Rectal smooth muscle tissue (tissue), 1 donor: Measurements from ENCODE around the gene MRPL46.

ENCODE experiments used
- H3K27ac ChIP-seq: one replicate; pipeline ENCODE4 v1.7.0; 2013; ENCODE audit warnings: low read depth, low read length, inconsistent platforms
- H3K27me3 ChIP-seq: one replicate; pipeline ENCODE4 v1.7.0; 2013; ENCODE audit warnings: low read length; ENCODE audit not compliant: control insufficient read depth, insufficient read depth
- H3K36me3 ChIP-seq: one replicate; pipeline ENCODE4 v1.7.0; 2013; ENCODE audit warnings: low read length; ENCODE audit not compliant: control insufficient read depth, insufficient read depth
- H3K4me1 ChIP-seq: one replicate; pipeline ENCODE4 v1.7.0; 2013; ENCODE audit warnings: low read length; ENCODE audit not compliant: control insufficient read depth, insufficient read depth
- H3K4me3 ChIP-seq: one replicate; pipeline ENCODE4 v1.7.0; 2013; ENCODE audit warnings: low read length
- H3K9ac ChIP-seq: one replicate; pipeline ENCODE4 v1.7.0; 2013; ENCODE audit warnings: low read length

MRPL46 gene

GRCh38 chr15:88467073-88467934 lies at the start of gene MRPL46, which contains the start of gene MRPS11:
MRPL46 (minus strand) TSS chr15:88467388; CDS start chr15:88467377, 11 bp downstream.
MRPS11 (plus strand) TSS chr15:88467708; CDS start chr15:88467718, 10 bp downstream.
- Histone ChIP-seq H3K27me3 (no peaks in the 10 kb centered on the region), H3K9ac (peak within 1 kb of the TSS; percentile 29), H3K4me3 (peak within 1 kb of the TSS; percentile 95), H3K4me1 (peaks cover 4% of the 10 kb centered on the region), H3K36me3 (peaks cover 11% of the 10 kb centered on the region), H3K27ac (peak within 1 kb of the TSS; percentile 90)

DNA sequence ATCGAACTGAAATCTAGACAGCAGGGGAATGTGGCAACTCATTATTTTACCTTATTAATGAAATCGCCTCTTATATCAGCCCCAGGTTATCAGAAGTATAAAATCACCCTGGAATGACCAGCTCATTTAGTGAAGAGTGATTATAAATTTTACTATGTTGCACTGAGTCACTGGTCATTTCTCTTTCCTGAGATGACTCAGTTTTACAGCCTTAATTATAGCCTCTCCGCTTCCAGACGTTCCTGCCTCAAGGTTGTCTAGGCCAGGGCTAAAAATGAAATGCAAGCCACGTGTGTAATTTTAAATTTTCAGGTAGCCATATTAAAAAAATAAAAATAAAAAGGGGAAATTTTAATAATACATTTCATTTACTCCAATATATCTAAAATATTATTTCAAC lies 46.0 kb upstream of the MRPL46 start:
- Histone ChIP-seq H3K4me1 (no peaks in the 10 kb centered on the region), H3K9ac (no peak overlapping the region), H3K27ac (no peak overlapping the region), H3K4me3 (no peak overlapping the region), H3K36me3 (peaks cover 15% of the 10 kb centered on the region), H3K27me3 (no peaks in the 10 kb centered on the region)

- no peak overlapping the region for H3K9ac ChIP-seq
- no peak overlapping the region for H3K27ac ChIP-seq
- H3K27me3 ChIP-seq = no peaks in the 10 kb centered on the region
- peaks cover 15% of the 10 kb centered on the region for H3K36me3 ChIP-seq
- H3K4me3 ChIP-seq = no peak overlapping the region
- no peaks in the 10 kb centered on the region for H3K4me1 ChIP-seq
These were observed 45.4 kb upstream of the MRPL46 start for GRCh38 chr15:88512601-88513000.

DNA sequence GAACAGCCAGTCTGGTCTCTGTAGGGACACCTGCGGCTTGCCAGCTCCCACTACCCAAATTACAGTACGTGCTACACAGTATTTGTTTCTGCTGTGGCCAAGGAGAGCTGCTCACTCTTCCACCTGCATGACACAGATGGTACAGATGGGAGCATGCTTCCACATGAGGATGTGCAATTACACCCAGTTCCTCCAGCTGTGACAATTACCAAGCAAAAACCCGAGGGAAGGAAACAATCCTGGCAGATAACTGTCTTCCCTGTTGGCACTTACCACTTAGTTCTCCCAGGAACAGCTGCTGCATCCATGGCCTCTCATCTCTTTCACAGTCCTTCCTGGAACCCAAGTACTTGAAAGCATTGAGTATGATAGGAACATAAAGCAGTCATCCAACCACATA lies 44.9 kb upstream of the MRPL46 start:
- H3K9ac ChIP-seq = no peak overlapping the region
- H3K4me3 ChIP-seq = no peak overlapping the region
- no peaks in the 10 kb centered on the region for H3K27me3 ChIP-seq
- no peak overlapping the region for H3K27ac ChIP-seq
- H3K4me1 ChIP-seq = no peaks in the 10 kb centered on the region
- peaks cover 15% of the 10 kb centered on the region for H3K36me3 ChIP-seq

- Histone ChIP-seq H3K27ac (no peak overlapping the region), H3K27me3 (no peaks in the 10 kb centered on the region), H3K9ac (no peak overlapping the region), H3K4me1 (no peaks in the 10 kb centered on the region), H3K4me3 (no peak overlapping the region), H3K36me3 (peaks cover 15% of the 10 kb centered on the region)
These were observed 44.0 kb upstream of the MRPL46 start for GRCh38 chr15:88511161-88511560.

DNA sequence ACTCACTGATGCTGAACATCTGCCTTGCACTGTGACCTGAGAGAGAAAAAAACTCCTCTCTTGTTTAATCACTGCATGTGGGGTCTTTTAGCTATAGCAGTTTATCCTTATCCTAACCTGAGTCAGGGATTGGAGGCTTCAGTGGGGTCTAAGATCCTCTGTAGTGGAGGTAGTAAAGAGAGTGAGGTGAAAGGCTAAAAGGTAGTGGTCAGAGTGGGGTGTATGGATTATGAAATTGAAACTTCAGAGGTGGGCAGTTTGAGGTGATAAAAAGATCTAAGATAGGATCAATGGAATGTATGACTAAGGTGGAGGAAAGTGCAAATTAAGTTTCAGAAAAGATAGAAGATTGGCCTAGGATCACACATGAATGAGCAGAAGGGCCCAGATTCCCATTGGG lies 42.8 kb upstream of the MRPL46 start:
- H3K4me3 ChIP-seq = no peak overlapping the region
- H3K27me3 ChIP-seq = no peaks in the 10 kb centered on the region
- H3K4me1 ChIP-seq = no peaks in the 10 kb centered on the region
- H3K27ac ChIP-seq = no peak overlapping the region
- H3K9ac ChIP-seq = no peak overlapping the region
- H3K36me3 ChIP-seq = peaks cover 15% of the 10 kb centered on the region

DNA sequence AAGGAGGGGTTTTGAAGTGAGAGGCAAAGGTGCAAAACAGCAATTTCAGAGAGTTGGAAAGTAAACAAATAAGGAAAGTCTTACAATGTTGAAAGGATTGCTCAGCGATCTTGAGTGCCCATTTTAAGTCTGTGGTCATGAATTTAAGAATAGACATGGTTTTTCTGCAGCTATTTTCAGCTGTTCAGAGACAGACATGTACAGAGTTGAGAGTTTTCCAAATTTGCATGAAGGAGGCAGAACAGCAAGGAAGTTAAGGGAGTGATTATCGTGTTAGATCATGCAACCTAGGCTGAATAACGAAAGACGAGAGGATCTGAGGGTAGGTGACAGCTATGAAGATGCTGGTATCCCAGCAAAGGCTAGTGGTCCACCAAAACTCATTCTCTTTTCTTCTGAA lies 42.1 kb upstream of the MRPL46 start:
- H3K27ac ChIP-seq = no peak overlapping the region
- peaks cover 15% of the 10 kb centered on the region for H3K36me3 ChIP-seq

GRCh38 chr15:88506628-88507027 lies 39.4 kb upstream of the MRPL46 start:
- H3K9ac ChIP-seq = no peak overlapping the region
- no peak overlapping the region for H3K27ac ChIP-seq
- H3K4me1 ChIP-seq = no peaks in the 10 kb centered on the region
- H3K27me3 ChIP-seq = no peaks in the 10 kb centered on the region
- H3K36me3 ChIP-seq = peaks cover 12% of the 10 kb centered on the region
- H3K4me3 ChIP-seq = no peak overlapping the region

More for the DNA sequence above, 42.1 kb upstream of the MRPL46 start:
- no peaks in the 10 kb centered on the region for H3K4me1 ChIP-seq
- H3K9ac ChIP-seq = no peak overlapping the region
- H3K27me3 ChIP-seq = no peaks in the 10 kb centered on the region
- no peak overlapping the region for H3K4me3 ChIP-seq

- no peak overlapping the region for H3K4me3 ChIP-seq
- no peaks in the 10 kb centered on the region for H3K27me3 ChIP-seq
- H3K4me1 ChIP-seq = no peaks in the 10 kb centered on the region
- no peak overlapping the region for H3K27ac ChIP-seq
- peaks cover 8% of the 10 kb centered on the region for H3K36me3 ChIP-seq
- H3K9ac ChIP-seq = no peak overlapping the region
These were observed 38.5 kb upstream of the MRPL46 start for GRCh38 chr15:88505721-88506120.

GRCh38 chr15:88504445-88504844 lies 37.3 kb upstream of the MRPL46 start:
- Histone ChIP-seq H3K27ac (no peak overlapping the region), H3K4me3 (no peak overlapping the region), H3K4me1 (no peaks in the 10 kb centered on the region), H3K9ac (no peak overlapping the region), H3K36me3 (peaks cover 5% of the 10 kb centered on the region), H3K27me3 (no peaks in the 10 kb centered on the region)

DNA sequence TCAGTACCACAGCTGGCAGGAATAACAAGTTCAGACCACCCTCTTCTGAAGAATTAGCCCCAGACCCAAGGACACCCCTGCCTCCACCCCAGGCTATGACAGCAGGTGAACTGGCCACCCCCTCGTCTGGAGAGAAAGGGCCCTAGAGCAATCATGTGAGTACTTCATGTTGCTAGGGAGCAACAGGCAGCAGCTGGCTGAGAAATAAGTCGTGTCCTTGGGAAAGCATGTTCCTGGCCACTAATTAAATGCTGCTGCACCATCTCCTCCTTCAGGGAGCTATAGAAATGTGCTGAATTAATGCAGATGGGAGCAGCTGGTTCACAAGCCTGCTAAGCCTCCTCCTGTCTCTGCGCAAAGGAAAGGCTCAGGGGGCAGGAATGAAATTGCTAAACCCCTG lies 31.8 kb upstream of the MRPL46 start:
- no peaks in the 10 kb centered on the region for H3K4me1 ChIP-seq
- no peak overlapping the region for H3K4me3 ChIP-seq
- H3K9ac ChIP-seq = no peak overlapping the region
- H3K27ac ChIP-seq = no peak overlapping the region
- peaks cover 6% of the 10 kb centered on the region for H3K36me3 ChIP-seq
- no peaks in the 10 kb centered on the region for H3K27me3 ChIP-seq

- H3K36me3 ChIP-seq = peaks cover 3% of the 10 kb centered on the region
- no peak overlapping the region for H3K9ac ChIP-seq
- no peak overlapping the region for H3K4me3 ChIP-seq
- no peak overlapping the region for H3K27ac ChIP-seq
- no peaks in the 10 kb centered on the region for H3K27me3 ChIP-seq
- no peaks in the 10 kb centered on the region for H3K4me1 ChIP-seq
These were observed 30.0 kb upstream of the MRPL46 start for GRCh38 chr15:88497109-88497765.
